Keratinocyte (primary cell): ENCODE data around the gene CCNY. TPM values are rescaled to one million over a fixed set of nuclear protein-coding genes. Genes with fewer than 3 reads are reported as not detected.

ENCODE experiments used
- DNase-seq: peaks from one replicate; pipeline ENCODE4 v3.0.0-alpha.2; 2011; ENCODE audit warnings: low read depth, missing footprints, low spot score
- FAIRE-seq: peaks from 2 replicates; lab custom pipeline; 2011; peaks lifted over from hg19 to GRCh38; lab: Jason Lieb, UNC
- H2AFZ ChIP-seq: 2 replicates; pipeline ENCODE4 v1.6.0; 2012; ENCODE audit warnings: low read length, control low read depth, inconsistent platforms; ENCODE audit not compliant: control insufficient read depth
- H3K27ac ChIP-seq: 2 replicates; pipeline ENCODE4 v1.5.1; 2011; ENCODE audit warnings: low read length; ENCODE audit not compliant: control insufficient read depth, insufficient read depth
- H3K27me3 ChIP-seq: 3 replicates; pipeline ENCODE4 v1.6.0; 2011; ENCODE audit warnings: low read length; ENCODE audit not compliant: control insufficient read depth, insufficient read depth; ENCODE audit errors: extremely low read depth
- H3K36me3 ChIP-seq, 2 experiments: 2 replicates in 1 of 2; 3 replicates in 1 of 2; pipeline ENCODE4 v1.5.1; 2011; ENCODE audit warnings: low read length in 2 of 2, mild to moderate bottlenecking in 1 of 2; ENCODE audit not compliant: control insufficient read depth in 2 of 2, insufficient read depth in 2 of 2; ENCODE audit errors: extremely low read depth in 1 of 2
- H3K4me1 ChIP-seq: 3 replicates; pipeline ENCODE4 v1.5.1; 2011; ENCODE audit warnings: low read length; ENCODE audit not compliant: control insufficient read depth, insufficient read depth; ENCODE audit errors: extremely low read depth
- H3K4me2 ChIP-seq: 3 replicates; pipeline ENCODE4 v1.6.0; 2011; ENCODE audit warnings: low read depth, low read length; ENCODE audit not compliant: control insufficient read depth, insufficient read depth; ENCODE audit errors: extremely low read depth
- H3K4me3 ChIP-seq, 3 experiments: fragments of 200-600 bp in 1 of 3; sonication (generic) in 1 of 3; 2 replicates in 2 of 3; 3 replicates in 1 of 3; pipeline ENCODE4 v1.5.1; 2011 to 2016; ENCODE audit warnings: low read length in 3 of 3, mild to moderate bottlenecking in 3 of 3, control low read depth in 2 of 3, inconsistent platforms in 1 of 3, low read depth in 1 of 3, mixed read lengths in 1 of 3, mixed run types in 1 of 3, moderate library complexity in 1 of 3; ENCODE audit not compliant: control insufficient read depth in 2 of 3, insufficient read depth in 2 of 3; ENCODE audit errors: extremely low read depth in 1 of 3
- H3K79me2 ChIP-seq: 2 replicates; pipeline ENCODE4 v1.6.0; 2012; ENCODE audit warnings: low read length; ENCODE audit not compliant: control insufficient read depth, insufficient read depth
- H3K9ac ChIP-seq: 3 replicates; pipeline ENCODE4 v1.6.0; 2011; ENCODE audit warnings: low read length; ENCODE audit not compliant: control insufficient read depth, insufficient read depth; ENCODE audit errors: extremely low read depth
- H3K9me1 ChIP-seq: 3 replicates; pipeline ENCODE4 v1.6.0; 2011; ENCODE audit warnings: low read length; ENCODE audit not compliant: control insufficient read depth, insufficient read depth; ENCODE audit errors: extremely low read depth
- H3K9me3 ChIP-seq: 2 replicates; pipeline ENCODE4 v1.5.1; 2012; ENCODE audit warnings: low read depth, low read length; ENCODE audit not compliant: control insufficient read depth
- H4K20me1 ChIP-seq: 3 replicates; pipeline ENCODE4 v1.6.0; 2011; ENCODE audit warnings: low read length; ENCODE audit not compliant: control insufficient read depth, insufficient read depth; ENCODE audit errors: extremely low read depth
- CTCF ChIP-seq, 3 experiments: IDR thresholded peaks in 1 of 3; conservative IDR thresholded peaks in 1 of 3; optimal IDR thresholded peaks in 1 of 3; 2 replicates in 2 of 3; 3 replicates in 1 of 3; pipeline versions ENCODE3 to v1.5.1; 2011; ENCODE audit warnings: low read length in 3 of 3, mild to moderate bottlenecking in 3 of 3, moderate library complexity in 2 of 3, control low read depth in 1 of 3, inconsistent platforms in 1 of 3; ENCODE audit not compliant: insufficient read depth in 2 of 3; ENCODE audit errors: extremely low read depth in 1 of 3
- EZH2 ChIP-seq: IDR thresholded peaks from one replicate; pipeline ENCODE4 v1.6.1; 2012; ENCODE audit warnings: inconsistent platforms, mild to moderate bottlenecking, low read length, moderate library complexity
- dilution Hi-C: fragments of 300-500 bp; cut with MboI; formaldehyde crosslinking; loops from one replicate; pipeline ENCODE4 v1.7.0; 2020; ENCODE audit warnings: low sequenced_read_pairs; ENCODE audit not compliant: extremely low pct_ligation_motif_present
- polyA plus RNA-seq, 5 experiments: library from polyadenylated mRNA; depleted of rRNA in 3 of 5; stranded (reverse) in 3 of 5; stranded (forward) in 1 of 5; unstranded in 1 of 5; fragments of >200 nt; gene quantifications; 1 replicate in 1 of 5; 2 replicates in 3 of 5; 3 replicates in 1 of 5; pipeline versions ENCODE4 v1.2.1 to v1.2.3, GENCODE V29; 2011 to 2012; ENCODE audit warnings: missing spikeins in 2 of 5, low read depth in 1 of 5, low replicate concordance in 1 of 5

CCNY gene
- polyA plus RNA-seq, 1 donor (not counting 4 experiments of a cell fraction or from before 2014, with no cell fraction given): 58.9 TPM

GRCh38 chr10:35388197-35388596 is 51.9 kb downstream of the CCNY start:
- no peak overlapping the region for H3K4me2 ChIP-seq
- peaks cover 9% of the 10 kb centered on the region for H4K20me1 ChIP-seq
- no peak for FAIRE-seq
- no peak overlapping the region for H3K4me3 ChIP-seq
- H3K4me1 ChIP-seq: peaks cover 29% of the 10 kb centered on the region
- dilution Hi-C loops: no loop called here
- H3K9me3 ChIP-seq: no peaks in the 10 kb centered on the region
- H3K9ac ChIP-seq: no peak overlapping the region
- H3K9me1 ChIP-seq: no peaks in the 10 kb centered on the region
- H3K27me3 ChIP-seq: no peaks in the 10 kb centered on the region
- H3K36me3 ChIP-seq: no peaks in the 10 kb centered on the region
- H3K79me2 ChIP-seq: peaks cover 83% of the 10 kb centered on the region
- no peak overlapping the region for H3K27ac ChIP-seq
- TF ChIP-seq CTCF (optimal IDR thresholded peaks at IDR 0.05 in 1 of 3, IDR thresholded peaks at IDR 0.05 in 1 of 3, conservative IDR thresholded peaks at IDR 0.05 in 1 of 3; ENCODE audit: extremely low read depth in 1 of 3, insufficient read depth in 2 of 3, low read length in 3 of 3) (no peak), EZH2 (no peak)
- no peak overlapping the region for H2AFZ ChIP-seq
- DNase-seq: no peak

GRCh38 chr10:35388682-35389081 is 52.4 kb downstream of the CCNY start:
- Histone ChIP-seq H3K9me3 (no peaks in the 10 kb centered on the region), H3K9me1 (no peaks in the 10 kb centered on the region), H2AFZ (no peak overlapping the region), H3K4me1 (peaks cover 29% of the 10 kb centered on the region), H3K4me3 (no peak overlapping the region), H3K27ac (no peak overlapping the region), H3K27me3 (no peaks in the 10 kb centered on the region), H3K4me2 (no peak overlapping the region), H4K20me1 (peaks cover 9% of the 10 kb centered on the region), H3K79me2 (peaks cover 85% of the 10 kb centered on the region), H3K36me3 (no peaks in the 10 kb centered on the region), H3K9ac (no peak overlapping the region)
- TF ChIP-seq CTCF (optimal IDR thresholded peaks at IDR 0.05 in 1 of 3, IDR thresholded peaks at IDR 0.05 in 1 of 3, conservative IDR thresholded peaks at IDR 0.05 in 1 of 3; ENCODE audit: extremely low read depth in 1 of 3, insufficient read depth in 2 of 3, low read length in 3 of 3): no peak
- no peak for TF ChIP-seq EZH2
- dilution Hi-C loops: no loop called here
- DNase-seq (no peak), FAIRE-seq (no peak)
